NCI-H1930 (cell line): ENCODE results near the gene ATF7IP2.
"Not testable (repeated sequence)": the region's sequence is repeated elsewhere in the genome, so short reads cannot be mapped to it uniquely, and the experiment has no call there.

Experiments
- DNase-seq, 2 experiments: peaks; one replicate each; lab custom pipeline; 2025; lab: John Stamatoyannopoulos, UW

ATF7IP2 gene

GRCh38 chr16:10376229-10376628, 9.6 kb upstream of the ATF7IP2 start:
- no peak for DNase-seq

GRCh38 chr16:10383626-10384025, 2.2 kb upstream of the ATF7IP2 start:
- no peak for DNase-seq

GRCh38 chr16:10386517-10387100, 748 bp downstream of the ATF7IP2 start:
- no peak for DNase-seq

- no peak for DNase-seq
Measured at GRCh38 chr16:10387188-10387617, 1.3 kb downstream of the ATF7IP2 start.

- DNase-seq, result no peak
Measured at GRCh38 chr16:10388988-10389387, 3.1 kb downstream of the ATF7IP2 start.

- no peak for DNase-seq
Measured at GRCh38 chr16:10390330-10390729, 4.5 kb downstream of the ATF7IP2 start.

- DNase-seq, result no peak
Measured at GRCh38 chr16:10390867-10391266, 5.0 kb downstream of the ATF7IP2 start.

GRCh38 chr16:10391339-10391738, 5.5 kb downstream of the ATF7IP2 start:
- no peak for DNase-seq

- no peak for DNase-seq
Measured at GRCh38 chr16:10402975-10403374, 17.1 kb downstream of the ATF7IP2 start.

GRCh38 chr16:10405386-10405939, 19.6 kb downstream of the ATF7IP2 start:
- no peak for DNase-seq

- no peak for DNase-seq
Measured at GRCh38 chr16:10408824-10409381, 23.0 kb downstream of the ATF7IP2 start.

GRCh38 chr16:10409713-10410112, 23.9 kb downstream of the ATF7IP2 start:
- DNase-seq, result not testable (repeated sequence)

GRCh38 chr16:10410469-10410868, 24.6 kb downstream of the ATF7IP2 start:
- DNase-seq, result no peak

- DNase-seq, result no peak
Measured at GRCh38 chr16:10412935-10413601, 27.2 kb downstream of the ATF7IP2 start.

GRCh38 chr16:10418204-10418603, 32.3 kb downstream of the ATF7IP2 start:
- DNase-seq, result not testable (repeated sequence)

- DNase-seq, result no peak
Measured at GRCh38 chr16:10419701-10420100, 33.8 kb downstream of the ATF7IP2 start.

- DNase-seq, result no peak
Measured at GRCh38 chr16:10421596-10421995, 35.7 kb downstream of the ATF7IP2 start.

- no peak for DNase-seq
Measured at GRCh38 chr16:10428433-10429168, 42.7 kb downstream of the ATF7IP2 start.

GRCh38 chr16:10429299-10429969, 43.6 kb downstream of the ATF7IP2 start:
- not testable (repeated sequence) for DNase-seq

- no peak for DNase-seq
Measured at GRCh38 chr16:10441726-10442125, 55.9 kb downstream of the ATF7IP2 start.

GRCh38 chr16:10447289-10447688, 61.4 kb downstream of the ATF7IP2 start:
- DNase-seq, result no peak
